Gastroesophageal sphincter (tissue), 4 donors: Measurements from ENCODE around the gene RBM47. TPM values are rescaled to one million over a fixed set of nuclear protein-coding genes. Genes with fewer than 3 reads are reported as not detected.
"Not testable (repeated sequence)": the region's sequence is repeated elsewhere in the genome, so short reads cannot be mapped to it uniquely, and the experiment has no call there.

Source experiments
- ATAC-seq: fragments of 150-250 bp; one replicate; pipeline ENCODE4 v1.9.1; 2016; ENCODE audit warnings: mild to moderate bottlenecking, moderate library complexity
- H3K27ac ChIP-seq, 4 donors: fragments of 200-600 bp; sonication (generic) in 3 of 4; 1 replicate in 3 of 4; 2 replicates in 1 of 4; pipeline ENCODE4 v1.5.1; 2016 to 2019
- H3K27me3 ChIP-seq: fragments of 200-600 bp; sonication (generic); one replicate; pipeline ENCODE4 v1.5.1; 2019
- H3K36me3 ChIP-seq, 2 donors: fragments of 200-600 bp; sonication (generic); one replicate each; pipeline ENCODE4 v1.5.1; 2019; ENCODE audit warnings: control low read depth in 1 of 2
- H3K4me1 ChIP-seq, 3 donors: fragments of 200-600 bp; sonication (generic); 1 replicate in 2 of 3; 2 replicates in 1 of 3; pipeline ENCODE4 v1.5.1; 2016 to 2019; ENCODE audit warnings: control low read depth in 2 of 3
- H3K4me3 ChIP-seq, 2 donors: fragments of 200-600 bp; sonication (generic); one replicate each; pipeline ENCODE4 v1.5.1; 2019; ENCODE audit warnings: mild to moderate bottlenecking in 1 of 2, moderate library complexity in 1 of 2
- H3K9me3 ChIP-seq, 3 donors: fragments of 200-600 bp; sonication (generic); one replicate each; pipeline ENCODE4 v1.5.1; 2017 to 2019; ENCODE audit warnings: control low read depth in 2 of 3
- EP300 ChIP-seq: sonication (generic); formaldehyde crosslinking; IDR thresholded peaks from one replicate; pipeline ENCODE4 v1.6.1; 2017; ENCODE audit warnings: antibody characterized with exemption, mild to moderate bottlenecking
- POLR2A ChIP-seq, 2 donors: fragments of 450-650 bp; IDR thresholded peaks; one replicate each; pipeline ENCODE4 v1.6.1; 2017; ENCODE audit warnings: antibody characterized with exemption in 2 of 2, mild to moderate bottlenecking in 2 of 2, moderate library complexity in 1 of 2
- POLR2AphosphoS5 ChIP-seq: sonication (generic); formaldehyde crosslinking; IDR thresholded peaks from one replicate; pipeline ENCODE4 v1.6.1; 2017; ENCODE audit warnings: antibody characterized with exemption
- WGBS, 2 donors: methylation state at CpG; one replicate each; pipeline ENCODE4 v1.1.5; 2018; ENCODE audit warnings: low coverage in 1 of 2; 5-methylcytosine and 5-hydroxymethylcytosine counted together
- total RNA-seq, 4 donors: library from RNA; depleted of rRNA; stranded (reverse); fragments of >200 nt; gene quantifications; one replicate each; pipeline ENCODE4 v1.1.0, GENCODE V29; 2016
- TF ChIP-seq, protein P1 (sequence below), 4 experiments: fragments of 200-600 bp in 2 of 4; fragments of 450-650 bp in 2 of 4; sonication (generic) in 1 of 4; IDR thresholded peaks; one replicate each; pipeline ENCODE4 v1.5.1; 2017 to 2019; ENCODE audit warnings: antibody characterized with exemption in 4 of 4, mild to moderate bottlenecking in 2 of 4, moderate library complexity in 2 of 4

The RBM47 gene
- total RNA-seq, 4 donors from 2014 or later: 9.1 to 36.9 (median 26.4) TPM

- Histone ChIP-seq H3K27me3 (no peaks in the 10 kb centered on the region), H3K4me1 (no peaks in the 10 kb centered on the region), H3K4me3 (no peak overlapping the region), H3K27ac (no peak overlapping the region), H3K9me3 (no peaks in the 10 kb centered on the region), H3K36me3 (no peaks in the 10 kb centered on the region)
- 40 to 74% methylated on average over 1 to 7 of the region's 7 CpGs for WGBS, 2 donors
- TF ChIP-seq EP300 (no peak), POLR2A (IDR thresholded peaks at IDR 0.05) (no peak)
- TF ChIP-seq, protein P1, sequence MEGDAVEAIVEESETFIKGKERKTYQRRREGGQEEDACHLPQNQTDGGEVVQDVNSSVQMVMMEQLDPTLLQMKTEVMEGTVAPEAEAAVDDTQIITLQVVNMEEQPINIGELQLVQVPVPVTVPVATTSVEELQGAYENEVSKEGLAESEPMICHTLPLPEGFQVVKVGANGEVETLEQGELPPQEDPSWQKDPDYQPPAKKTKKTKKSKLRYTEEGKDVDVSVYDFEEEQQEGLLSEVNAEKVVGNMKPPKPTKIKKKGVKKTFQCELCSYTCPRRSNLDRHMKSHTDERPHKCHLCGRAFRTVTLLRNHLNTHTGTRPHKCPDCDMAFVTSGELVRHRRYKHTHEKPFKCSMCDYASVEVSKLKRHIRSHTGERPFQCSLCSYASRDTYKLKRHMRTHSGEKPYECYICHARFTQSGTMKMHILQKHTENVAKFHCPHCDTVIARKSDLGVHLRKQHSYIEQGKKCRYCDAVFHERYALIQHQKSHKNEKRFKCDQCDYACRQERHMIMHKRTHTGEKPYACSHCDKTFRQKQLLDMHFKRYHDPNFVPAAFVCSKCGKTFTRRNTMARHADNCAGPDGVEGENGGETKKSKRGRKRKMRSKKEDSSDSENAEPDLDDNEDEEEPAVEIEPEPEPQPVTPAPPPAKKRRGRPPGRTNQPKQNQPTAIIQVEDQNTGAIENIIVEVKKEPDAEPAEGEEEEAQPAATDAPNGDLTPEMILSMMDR (IDR thresholded peaks at IDR 0.05): no peak
- no peak for ATAC-seq
These were observed 67.0 kb downstream of the RBM47 start for GRCh38 chr4:40562681-40563080.

DNA sequence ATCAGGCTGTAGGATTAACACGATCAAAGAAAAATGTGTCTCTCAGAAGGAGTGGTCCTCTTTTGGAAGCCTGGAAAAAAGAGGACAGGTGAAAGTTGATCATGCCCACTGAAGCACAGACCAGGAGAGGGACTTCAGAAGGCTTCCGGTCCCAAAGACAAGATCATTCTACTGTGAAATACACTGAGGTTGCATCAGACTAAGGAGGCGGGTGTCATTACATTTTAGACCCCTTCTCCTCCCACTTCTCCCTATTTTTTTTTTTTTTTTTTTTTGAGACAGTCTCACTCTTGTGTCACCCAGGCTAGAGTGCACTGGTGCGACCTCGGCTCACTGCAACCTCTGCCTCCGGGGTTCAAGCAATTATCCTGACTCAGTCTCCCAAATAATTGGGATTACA is 67.5 kb downstream of the RBM47 start:
- Histone ChIP-seq H3K27me3 (no peaks in the 10 kb centered on the region), H3K4me1 (no peaks in the 10 kb centered on the region), H3K4me3 (no peak overlapping the region), H3K27ac (no peak overlapping the region), H3K36me3 (no peaks in the 10 kb centered on the region), H3K9me3 (no peaks in the 10 kb centered on the region)
- 88% methylated on average over 3 to 6 of the region's 6 CpGs for WGBS, 2 donors
- TF ChIP-seq POLR2AphosphoS5: no peak
- no peak for TF ChIP-seq POLR2A (IDR thresholded peaks at IDR 0.05)
- TF ChIP-seq EP300: no peak
- TF ChIP-seq, protein P1 (IDR thresholded peaks at IDR 0.05): no peak
- ATAC-seq: peak; percentile 30

DNA sequence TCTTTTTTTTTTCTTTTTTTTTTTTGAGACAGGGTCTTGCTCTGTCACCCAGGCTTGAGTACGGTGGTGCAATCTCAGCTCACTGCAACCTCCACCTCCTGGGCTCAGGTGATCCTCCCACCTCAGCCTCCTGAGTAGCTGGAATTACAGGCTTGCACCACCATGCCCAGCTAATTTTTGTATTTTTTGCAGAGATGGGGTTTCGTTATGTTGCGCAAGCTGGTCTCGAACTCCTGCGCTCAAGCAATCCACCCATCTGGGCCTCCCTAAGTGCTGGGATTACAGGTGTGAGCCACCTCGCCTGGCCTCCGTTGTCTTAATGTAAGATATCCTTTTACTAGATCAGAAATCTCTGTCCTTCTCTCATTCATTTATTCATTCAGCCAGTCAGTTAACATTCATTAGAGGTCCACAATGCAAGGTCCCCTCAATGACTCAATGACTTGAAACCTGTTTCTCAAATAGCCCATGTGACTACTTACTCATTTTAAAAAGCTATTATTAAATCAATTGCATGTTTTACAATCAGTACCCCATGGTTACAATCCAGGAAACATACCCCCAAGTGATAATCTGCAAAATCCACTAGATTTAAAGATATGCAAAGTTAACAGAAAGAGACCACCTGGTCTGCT is 68.0 kb downstream of the RBM47 start:
- not testable (repeated sequence) for H3K27me3 ChIP-seq, H3K4me1 ChIP-seq, H3K9me3 ChIP-seq, H3K27ac ChIP-seq, ATAC-seq, H3K4me3 ChIP-seq, H3K36me3 ChIP-seq
- 93 to 96% methylated on average over 4 to 7 of the region's 7 CpGs for WGBS, 2 donors

DNA sequence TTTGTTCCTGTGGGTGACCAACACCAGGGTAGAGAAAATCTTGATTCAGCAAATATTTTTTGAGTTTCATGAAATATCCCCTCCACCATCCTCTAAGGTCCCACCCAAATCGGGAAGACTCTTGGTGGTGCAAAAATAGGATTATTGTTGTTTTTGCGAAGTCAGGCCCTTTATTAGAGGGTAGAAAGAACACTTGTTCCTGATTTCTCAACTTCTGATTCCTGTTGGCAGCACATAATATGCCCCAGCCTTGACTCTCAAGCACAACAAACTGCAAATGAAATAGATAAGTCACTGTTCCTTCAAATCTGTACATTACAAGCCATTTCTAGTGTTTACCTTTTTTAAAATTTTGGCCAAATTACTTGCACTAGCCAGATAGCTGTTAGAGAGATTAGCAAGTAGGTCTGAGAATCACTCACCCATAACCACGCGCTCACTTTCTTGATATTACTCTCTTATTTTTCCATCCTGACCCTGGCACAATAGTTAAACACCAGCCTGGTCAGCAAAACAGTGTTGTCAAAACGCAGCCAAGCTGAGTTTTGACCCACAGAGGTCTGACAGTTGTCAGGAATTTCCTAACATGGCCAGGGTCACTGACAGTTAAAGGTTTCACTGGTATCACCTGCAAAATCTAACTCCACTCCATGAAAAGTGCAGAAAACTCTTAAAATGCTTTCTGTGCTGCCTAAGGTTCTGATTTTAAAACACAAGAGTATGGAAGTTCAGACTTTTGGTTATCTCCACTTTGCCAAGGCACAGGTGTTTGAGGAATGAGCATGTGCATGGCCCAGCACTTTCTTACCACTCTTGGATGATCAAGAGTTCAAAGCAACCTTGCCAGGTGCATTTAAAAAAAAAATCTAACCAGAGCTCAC is 69.8 kb downstream of the RBM47 start:
- H3K27me3 ChIP-seq: no peaks in the 10 kb centered on the region
- H3K9me3 ChIP-seq: no peaks in the 10 kb centered on the region
- H3K27ac ChIP-seq: peak overlapping the region in 1 of 4 donors; percentile 43
- no peak for TF ChIP-seq POLR2A (IDR thresholded peaks at IDR 0.05)
- TF ChIP-seq EP300: no peak
- TF ChIP-seq POLR2AphosphoS5: no peak
- TF ChIP-seq, protein P1 (IDR thresholded peaks at IDR 0.05): no peak
- H3K4me3 ChIP-seq: no peak overlapping the region
- H3K36me3 ChIP-seq: no peaks in the 10 kb centered on the region
- 68 to 70% methylated on average over 5 of the region's 5 CpGs for WGBS, 2 donors
- no peak for ATAC-seq
- H3K4me1 ChIP-seq: no peaks in the 10 kb centered on the region

GRCh38 chr4:40557736-40558135 is 71.9 kb downstream of the RBM47 start:
- no peaks in the 10 kb centered on the region for H3K9me3 ChIP-seq
- H3K4me1 ChIP-seq: no peaks in the 10 kb centered on the region
- no peak for ATAC-seq
- TF ChIP-seq POLR2AphosphoS5: no peak
- TF ChIP-seq POLR2A (IDR thresholded peaks at IDR 0.05): no peak
- no peak overlapping the region for H3K27ac ChIP-seq
- WGBS, 2 donors: 100% methylated on average over 1 to 2 of the region's 2 CpGs
- no peak overlapping the region for H3K4me3 ChIP-seq
- H3K36me3 ChIP-seq: no peaks in the 10 kb centered on the region
- H3K27me3 ChIP-seq: no peaks in the 10 kb centered on the region
